HFFc6 (cell line): ENCODE data around the gene RET. TPM values are rescaled to one million over a fixed set of nuclear protein-coding genes. Genes with fewer than 3 reads are reported as not detected.

Experiments used
- DNase-seq: peaks from one replicate; pipeline ENCODE4 v3.0.0-alpha.2; 2018
- H3K27ac Mint-ChIP-seq: 2 replicates; pipeline ENCODE4 v1.8.0; 2020; ENCODE audit warnings: mild to moderate bottlenecking, mixed read lengths
- H3K27me3 Mint-ChIP-seq: 2 replicates; pipeline ENCODE4 v1.8.0; 2021; ENCODE audit warnings: mild to moderate bottlenecking, moderate library complexity, mixed read lengths; ENCODE audit not compliant: insufficient read depth
- H3K36me3 Mint-ChIP-seq: 2 replicates; pipeline ENCODE4 v1.8.0; 2021; ENCODE audit warnings: low read depth, mixed read lengths
- H3K4me1 Mint-ChIP-seq: 2 replicates; pipeline ENCODE4 v1.8.0; 2020; ENCODE audit warnings: low read depth, mixed read lengths
- H3K4me3 Mint-ChIP-seq: 2 replicates; pipeline ENCODE4 v1.8.0; 2020; ENCODE audit warnings: mild to moderate bottlenecking, moderate library complexity, mixed read lengths
- H3K9me3 Mint-ChIP-seq: 2 replicates; pipeline ENCODE4 v1.8.0; 2020; ENCODE audit warnings: mild to moderate bottlenecking, mixed read lengths
- CTCF ChIP-seq: fragments of 200-600 bp; sonication (generic); IDR thresholded peaks from 2 replicates; pipeline ENCODE4 v1.5.0; 2021; ENCODE audit warnings: antibody characterized with exemption, mild to moderate bottlenecking
- total RNA-seq, 6 experiments: library from RNA; stranded (reverse); fragmentation: NEBNext Ultra II Directional; extraction: Animal tissue kit (Norgen Biotek cat#: 25700); gene quantifications; 2 replicates in 1 of 6; 3 replicates in 5 of 6; pipeline ENCODE4 v1.2.3, GENCODE V29; 2021

The RET gene
- total RNA-seq, 6 experiments from 2014 or later: 0.08 to 0.62 (median 0.46) TPM; not detected in 1

DNA sequence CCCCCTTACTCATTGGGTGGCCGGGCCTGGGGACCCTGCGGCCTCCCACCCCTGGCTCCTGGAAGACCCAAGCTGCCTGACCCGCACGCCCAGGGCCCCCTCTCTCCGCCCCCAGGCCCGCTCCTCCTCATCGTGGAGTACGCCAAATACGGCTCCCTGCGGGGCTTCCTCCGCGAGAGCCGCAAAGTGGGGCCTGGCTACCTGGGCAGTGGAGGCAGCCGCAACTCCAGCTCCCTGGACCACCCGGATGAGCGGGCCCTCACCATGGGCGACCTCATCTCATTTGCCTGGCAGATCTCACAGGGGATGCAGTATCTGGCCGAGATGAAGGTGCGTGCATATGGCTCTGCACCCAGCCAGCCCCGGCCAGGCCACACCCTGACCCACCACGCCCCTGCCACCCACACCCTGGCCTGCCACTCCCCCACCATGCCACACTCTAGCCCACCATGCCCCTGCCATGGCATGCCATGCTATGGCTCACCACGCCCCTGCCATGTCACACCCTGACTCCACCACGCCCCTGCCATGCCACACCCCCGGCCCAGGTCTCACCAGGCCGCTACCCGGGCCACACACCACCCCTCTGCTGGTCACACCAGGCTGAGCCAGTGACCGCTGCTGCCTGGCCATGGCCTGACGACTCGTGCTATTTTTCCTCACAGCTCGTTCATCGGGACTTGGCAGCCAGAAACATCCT, 42.7 kb downstream of the RET start:
- H3K27ac Mint-ChIP-seq: no peak overlapping the region
- H3K4me1 Mint-ChIP-seq: no peaks in the 10 kb centered on the region
- peaks cover 27% of the 10 kb centered on the region for H3K27me3 Mint-ChIP-seq
- DNase-seq: no peak
- no peaks in the 10 kb centered on the region for H3K36me3 Mint-ChIP-seq
- H3K9me3 Mint-ChIP-seq: no peaks in the 10 kb centered on the region
- no peak overlapping the region for H3K4me3 Mint-ChIP-seq
- TF ChIP-seq CTCF: no peak

DNA sequence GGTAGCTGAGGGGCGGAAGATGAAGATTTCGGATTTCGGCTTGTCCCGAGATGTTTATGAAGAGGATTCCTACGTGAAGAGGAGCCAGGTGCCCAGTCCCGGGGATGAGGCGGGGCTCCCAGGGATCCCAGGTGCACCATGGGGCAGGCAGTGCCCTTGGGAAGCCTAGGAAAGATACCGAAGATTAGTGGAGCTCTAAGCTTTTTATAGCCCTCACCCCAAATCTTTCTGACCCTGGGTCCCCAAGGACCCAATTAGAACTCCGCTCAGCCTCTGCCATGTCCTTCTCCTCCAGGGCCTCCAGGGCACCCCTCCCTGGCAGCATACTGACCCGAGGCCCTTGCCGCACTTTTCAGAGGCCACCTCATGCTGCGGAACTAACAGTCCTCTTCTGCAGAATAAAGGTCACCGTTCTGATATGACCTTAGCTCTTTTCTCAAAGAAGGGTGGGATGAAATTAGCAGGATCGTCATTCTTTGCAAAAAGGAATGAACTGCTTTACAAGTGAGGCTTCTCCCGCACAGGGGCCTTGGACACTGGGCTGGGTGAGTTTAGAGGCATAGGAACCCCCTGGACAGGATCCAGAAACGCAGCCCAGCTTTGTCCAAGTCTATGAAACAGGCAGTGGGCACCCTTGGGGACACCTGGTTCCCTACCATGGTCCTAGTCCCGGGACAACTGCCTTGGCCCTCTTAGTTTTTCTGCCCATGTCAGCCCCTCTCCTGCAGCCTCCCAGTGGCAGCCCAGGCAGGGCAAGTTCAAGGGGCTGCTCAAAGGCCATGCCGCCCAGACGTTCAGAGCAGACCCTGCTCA, 43.5 kb downstream of the RET start:
- Mint-ChIP-seq H3K27me3 (peaks cover 31% of the 10 kb centered on the region), H3K27ac (no peak overlapping the region), H3K9me3 (no peaks in the 10 kb centered on the region), H3K4me1 (no peaks in the 10 kb centered on the region), H3K36me3 (no peaks in the 10 kb centered on the region), H3K4me3 (no peak overlapping the region)
- DNase-seq: no peak
- no peak for TF ChIP-seq CTCF

- H3K27ac Mint-ChIP-seq: no peak overlapping the region
Measured at GRCh38 chr10:43120929-43121314, 44.1 kb downstream of the RET start.

DNA sequence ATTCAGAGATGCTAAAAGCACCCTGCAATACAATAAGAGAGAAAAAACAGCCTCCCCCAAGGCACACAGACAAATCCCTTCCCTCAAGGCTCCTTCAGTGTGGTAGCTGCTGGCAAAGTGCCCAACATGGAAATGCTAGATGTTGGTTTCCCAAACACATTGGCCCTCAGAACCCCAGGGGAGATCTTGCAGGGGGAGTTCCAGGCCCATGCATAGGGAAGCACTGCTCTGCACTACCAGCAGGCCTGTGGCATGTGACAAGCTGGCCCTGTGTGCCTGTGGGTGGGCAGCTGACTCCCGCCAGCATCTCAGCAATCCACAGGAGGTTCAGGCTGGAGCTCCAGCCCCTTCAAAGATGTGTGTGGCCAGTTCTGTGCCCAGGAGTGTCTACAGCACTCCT, 44.6 kb downstream of the RET start:
- no peak for TF ChIP-seq CTCF
- Mint-ChIP-seq H3K9me3 (no peaks in the 10 kb centered on the region), H3K36me3 (no peaks in the 10 kb centered on the region), H3K4me1 (no peaks in the 10 kb centered on the region), H3K27me3 (peaks cover 31% of the 10 kb centered on the region), H3K4me3 (no peak overlapping the region), H3K27ac (no peak overlapping the region)
- no peak for DNase-seq

More at GRCh38 chr10:43120929-43121314, 44.1 kb downstream of the RET start:
- H3K27me3 Mint-ChIP-seq: peaks cover 31% of the 10 kb centered on the region
- no peak for DNase-seq
- H3K9me3 Mint-ChIP-seq: no peaks in the 10 kb centered on the region
- H3K4me3 Mint-ChIP-seq: no peak overlapping the region
- H3K36me3 Mint-ChIP-seq: no peaks in the 10 kb centered on the region
- H3K4me1 Mint-ChIP-seq: no peaks in the 10 kb centered on the region
- no peak for TF ChIP-seq CTCF

- Mint-ChIP-seq H3K9me3 (no peaks in the 10 kb centered on the region), H3K27ac (no peak overlapping the region), H3K4me1 (peaks cover under 1% of the 10 kb centered on the region), H3K36me3 (no peaks in the 10 kb centered on the region), H3K27me3 (peaks cover 31% of the 10 kb centered on the region), H3K4me3 (no peak overlapping the region)
- TF ChIP-seq CTCF: no peak
- no peak for DNase-seq
Measured at GRCh38 chr10:43122096-43122495, 45.2 kb downstream of the RET start.
